Transverse colon (tissue), 4 donors: Measurements from ENCODE around the gene PBX4. TPM values are rescaled to one million over a fixed set of nuclear protein-coding genes. Genes with fewer than 3 reads are reported as not detected.

Source experiments
- DNase-seq: peaks from one replicate; pipeline ENCODE4 v3.0.0-alpha.2; 2019
- H3K27ac ChIP-seq, 4 donors: fragments of 200-600 bp; sonication (generic); 2 replicates each; pipeline ENCODE4 v1.5.1; 2016 to 2018; ENCODE audit warnings: inconsistent platforms in 4 of 4
- H3K27me3 ChIP-seq: fragments of 200-600 bp; sonication (generic); 2 replicates; pipeline ENCODE4 v1.5.1; 2017; ENCODE audit warnings: inconsistent platforms
- H3K36me3 ChIP-seq, 4 donors: fragments of 200-600 bp; sonication (generic); 2 replicates each; pipeline ENCODE4 v1.5.1; 2017 to 2019; ENCODE audit warnings: inconsistent platforms in 4 of 4
- H3K4me1 ChIP-seq, 4 donors: fragments of 200-600 bp; sonication (generic); 2 replicates each; pipeline ENCODE4 v1.5.1; 2017 to 2020; ENCODE audit warnings: inconsistent platforms in 4 of 4
- H3K4me3 ChIP-seq, 4 donors: fragments of 200-600 bp; sonication (generic); 1 replicate in 1 of 4; 2 replicates in 3 of 4; pipeline versions ENCODE4 v1.5.1 to v1.6.1; 2017 to 2019; ENCODE audit warnings: inconsistent platforms in 4 of 4
- H3K9me3 ChIP-seq, 2 donors: fragments of 200-600 bp; sonication (generic); 2 replicates each; pipeline ENCODE4 v1.5.1; 2017 to 2019; ENCODE audit warnings: inconsistent platforms in 2 of 2
- EP300 ChIP-seq: sonication (generic); formaldehyde crosslinking; IDR thresholded peaks from one replicate; pipeline ENCODE4 v1.6.1; 2017; ENCODE audit warnings: antibody characterized with exemption, low read depth
- POLR2A ChIP-seq: fragments of 450-650 bp; IDR thresholded peaks from one replicate; pipeline ENCODE4 v1.6.1; 2016; ENCODE audit warnings: antibody characterized with exemption, mild to moderate bottlenecking, moderate library complexity
- POLR2AphosphoS5 ChIP-seq, 3 donors: sonication (generic); formaldehyde crosslinking; IDR thresholded peaks; one replicate each; pipeline ENCODE4 v1.6.1; 2016; ENCODE audit warnings: antibody characterized with exemption in 3 of 3
- WGBS, 2 donors: methylation state at CpG; one replicate each; pipeline ENCODE4 v1.1.5; 2018; ENCODE audit warnings: low coverage in 1 of 2; 5-methylcytosine and 5-hydroxymethylcytosine counted together
- in situ Hi-C, 4 donors: fragments of 200-750 bp; cut with MboI; loops; one replicate each; pipeline versions ENCODE4 v1.15.0 to v1.15.1; 2017; ENCODE audit warnings: low sequenced_read_pairs in 3 of 4, low pct_ligation_motif_present in 1 of 4, low pct_unique_long_range_greater_than_20kb in 1 of 4
- intact Hi-C: fragments of 100-400 bp; cut with DNase I; formaldehyde crosslinking; loops from one replicate; pipeline ENCODE4 v1.15.1; 2023; ENCODE audit warnings: low total_unique reads
- total RNA-seq, 4 donors: library from RNA; depleted of rRNA; stranded (reverse); fragments of >200 nt; gene quantifications; one replicate each; pipeline ENCODE4 v1.1.0, GENCODE V29; 2016
- TF ChIP-seq, protein P1 (sequence below), 5 experiments: fragments of 200-600 bp in 3 of 5; fragments of 450-650 bp in 2 of 5; sonication (generic) in 3 of 5; IDR thresholded peaks; 1 replicate in 2 of 5; 2 replicates in 3 of 5; pipeline ENCODE4 v1.5.1; 2016 to 2017; ENCODE audit warnings: antibody characterized with exemption in 5 of 5, inconsistent platforms in 3 of 5, mild to moderate bottlenecking in 2 of 5, moderate library complexity in 1 of 5

The PBX4 gene
- total RNA-seq, 4 donors from 2014 or later = 1.9 to 11.9 (median 5.1) TPM

DNA sequence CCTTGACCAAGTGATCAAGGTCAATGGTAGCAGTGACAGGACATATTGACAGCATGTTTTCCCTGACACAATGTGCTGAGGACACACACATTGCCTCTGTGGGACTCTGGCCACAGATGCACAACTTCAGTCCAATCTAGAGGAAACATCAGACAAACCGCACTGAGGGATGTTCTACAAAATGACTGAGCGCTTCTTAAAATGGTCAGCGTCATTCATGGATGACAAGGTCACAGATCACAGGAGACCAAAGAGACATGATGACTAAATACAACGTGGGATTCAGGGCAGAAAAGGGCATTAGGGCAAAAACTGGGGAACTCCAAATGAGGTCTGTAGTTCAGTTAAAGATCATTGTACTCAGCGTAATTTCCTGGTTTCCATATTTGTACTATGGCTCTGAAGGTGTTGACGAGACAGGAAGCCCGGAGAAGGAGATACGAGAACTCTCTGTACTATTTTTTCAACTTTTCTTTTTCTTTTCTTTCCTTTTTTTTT, 20.6 kb downstream of the PBX4 start:
- WGBS, 2 donors = 59 to 68% methylated on average over 5 to 8 of the region's 8 CpGs
- intact Hi-C loops (no loop called here), in situ Hi-C loops (no loop called here)
- H3K27me3 ChIP-seq = no peaks in the 10 kb centered on the region
- DNase-seq = no peak
- H3K4me1 ChIP-seq = peaks cover 0 to 24% (median 11%) of the 10 kb centered on the region in 4 donors
- TF ChIP-seq EP300 (no peak), POLR2AphosphoS5 (IDR thresholded peaks at IDR 0.05) (no peak), POLR2A (no peak)
- TF ChIP-seq, protein P1, sequence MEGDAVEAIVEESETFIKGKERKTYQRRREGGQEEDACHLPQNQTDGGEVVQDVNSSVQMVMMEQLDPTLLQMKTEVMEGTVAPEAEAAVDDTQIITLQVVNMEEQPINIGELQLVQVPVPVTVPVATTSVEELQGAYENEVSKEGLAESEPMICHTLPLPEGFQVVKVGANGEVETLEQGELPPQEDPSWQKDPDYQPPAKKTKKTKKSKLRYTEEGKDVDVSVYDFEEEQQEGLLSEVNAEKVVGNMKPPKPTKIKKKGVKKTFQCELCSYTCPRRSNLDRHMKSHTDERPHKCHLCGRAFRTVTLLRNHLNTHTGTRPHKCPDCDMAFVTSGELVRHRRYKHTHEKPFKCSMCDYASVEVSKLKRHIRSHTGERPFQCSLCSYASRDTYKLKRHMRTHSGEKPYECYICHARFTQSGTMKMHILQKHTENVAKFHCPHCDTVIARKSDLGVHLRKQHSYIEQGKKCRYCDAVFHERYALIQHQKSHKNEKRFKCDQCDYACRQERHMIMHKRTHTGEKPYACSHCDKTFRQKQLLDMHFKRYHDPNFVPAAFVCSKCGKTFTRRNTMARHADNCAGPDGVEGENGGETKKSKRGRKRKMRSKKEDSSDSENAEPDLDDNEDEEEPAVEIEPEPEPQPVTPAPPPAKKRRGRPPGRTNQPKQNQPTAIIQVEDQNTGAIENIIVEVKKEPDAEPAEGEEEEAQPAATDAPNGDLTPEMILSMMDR (IDR thresholded peaks at IDR 0.05) = no peak
- peak overlapping the region in 3 of 4 donors; percentile 3 to 30 (median 17) for H3K27ac ChIP-seq
- no peaks in the 10 kb centered on the region for H3K36me3 ChIP-seq
- H3K9me3 ChIP-seq = no peaks in the 10 kb centered on the region
- H3K4me3 ChIP-seq = no peak overlapping the region

DNA sequence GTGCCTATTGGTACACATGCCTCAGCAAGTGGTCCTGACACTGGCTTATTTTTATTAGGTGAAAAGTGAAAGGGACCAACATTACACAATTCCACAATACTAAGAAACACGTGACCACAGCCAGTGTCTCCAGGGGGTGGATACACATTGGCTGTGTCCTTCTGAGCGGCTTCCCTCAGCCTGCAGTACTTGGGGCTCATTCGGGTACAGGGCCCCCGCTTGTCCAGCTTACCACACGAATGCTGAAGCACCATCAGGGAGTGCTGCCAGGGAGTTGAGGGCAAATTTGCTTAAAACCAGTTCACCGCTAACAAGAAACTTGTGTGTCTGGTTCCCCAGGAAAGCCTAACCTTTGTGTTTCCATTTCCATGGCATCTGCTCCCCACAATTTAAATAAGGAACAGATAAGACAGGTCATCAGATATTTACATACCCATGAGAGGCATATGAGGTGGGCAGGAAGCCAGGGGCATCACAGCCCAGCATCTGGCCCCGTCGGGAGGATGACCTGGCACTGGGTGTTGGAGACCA, 23.3 kb downstream of the PBX4 start:
- Histone ChIP-seq H3K9me3 (no peaks in the 10 kb centered on the region), H3K27ac (peak overlapping the region in 2 of 4 donors; percentile 3 to 44), H3K4me1 (peaks cover 5 to 25% (median 8%) of the 10 kb centered on the region in 4 donors), H3K27me3 (no peaks in the 10 kb centered on the region), H3K36me3 (no peaks in the 10 kb centered on the region), H3K4me3 (no peak overlapping the region)
- no peak for DNase-seq
- TF ChIP-seq POLR2AphosphoS5 (IDR thresholded peaks at IDR 0.05) (no peak), POLR2A (no peak), EP300 (no peak)
- TF ChIP-seq, protein P1 (IDR thresholded peaks at IDR 0.05) = no peak
- in situ Hi-C loops (no loop called here), intact Hi-C loops (no loop called here)
- 10 to 44% methylated on average over 3 to 8 of the region's 8 CpGs for WGBS, 2 donors

DNA sequence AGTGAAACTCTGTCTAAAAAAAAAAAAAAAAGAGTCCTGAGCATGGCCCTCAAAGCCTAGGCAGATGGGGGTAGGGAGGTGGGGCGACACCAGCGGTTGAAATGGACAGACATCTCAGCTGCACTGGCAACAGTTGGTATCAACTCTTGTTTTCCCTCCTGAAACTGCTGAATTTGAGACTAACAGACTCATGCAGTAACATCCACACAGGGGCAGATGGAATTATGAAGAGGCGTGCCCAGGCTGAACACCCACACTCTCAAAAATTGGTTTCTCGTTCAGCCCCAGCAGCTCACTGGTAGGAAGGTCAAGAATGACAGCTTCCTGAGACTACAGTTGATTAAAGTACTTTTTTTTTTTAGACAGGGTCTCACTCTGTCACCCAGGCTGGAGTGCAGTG, 24.1 kb downstream of the PBX4 start:
- Histone ChIP-seq H3K9me3 (no peaks in the 10 kb centered on the region), H3K27ac (no peak overlapping the region), H3K4me3 (no peak overlapping the region), H3K36me3 (no peaks in the 10 kb centered on the region), H3K4me1 (peaks cover 5 to 25% (median 8%) of the 10 kb centered on the region in 4 donors), H3K27me3 (no peaks in the 10 kb centered on the region)
- TF ChIP-seq, protein P1 (IDR thresholded peaks at IDR 0.05) = no peak
- TF ChIP-seq POLR2A = no peak
- no peak for TF ChIP-seq POLR2AphosphoS5 (IDR thresholded peaks at IDR 0.05)
- no peak for TF ChIP-seq EP300
- intact Hi-C loops = no loop called here
- WGBS, 2 donors = 91% methylated on average over 4 of the region's 4 CpGs; no CpG with 5 or more reads in 1 of the 2 donors
- in situ Hi-C loops = no loop called here
- DNase-seq = no peak

DNA sequence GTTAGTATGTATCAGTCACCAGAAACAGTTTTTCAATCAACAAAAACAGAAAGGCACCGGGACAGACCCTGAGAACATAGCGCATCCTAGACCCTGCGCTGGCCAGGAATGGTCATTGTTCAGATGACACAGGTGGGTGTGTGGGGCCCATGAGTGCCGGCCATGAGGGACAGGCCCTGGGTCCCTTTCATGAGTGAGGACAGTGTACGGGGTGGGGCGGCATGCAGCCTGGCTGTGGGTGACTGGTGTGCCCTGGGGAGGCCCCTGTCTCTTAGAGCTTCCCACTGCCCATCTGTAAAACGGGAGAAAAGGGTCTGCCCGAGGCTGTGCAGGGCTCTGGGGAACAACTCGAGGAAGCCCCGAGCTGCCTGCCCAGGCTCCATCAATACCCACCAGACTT, 25.8 kb downstream of the PBX4 start:
- intact Hi-C loops = no loop called here
- Histone ChIP-seq H3K27ac (no peak overlapping the region), H3K4me1 (peaks cover 5 to 25% (median 8%) of the 10 kb centered on the region in 4 donors), H3K9me3 (no peaks in the 10 kb centered on the region), H3K36me3 (no peaks in the 10 kb centered on the region), H3K4me3 (no peak overlapping the region), H3K27me3 (no peaks in the 10 kb centered on the region)
- TF ChIP-seq POLR2AphosphoS5 (IDR thresholded peaks at IDR 0.05) (no peak), POLR2A (no peak), EP300 (no peak)
- TF ChIP-seq, protein P1 (IDR thresholded peaks at IDR 0.05) = no peak
- DNase-seq = no peak
- in situ Hi-C loops = no loop called here
- WGBS, 2 donors = 96% methylated on average over 10 of the region's 10 CpGs; no CpG with 5 or more reads in 1 of the 2 donors
